GM21786 (cell line): ENCODE measurements around the gene MNT.
A peak's percentile ranks its signal among the peaks of the same experiment; 100 is the strongest.

Experiments
- ATAC-seq: cut with Tn5 transposase; IDR thresholded peaks from one replicate; pipeline ENCODE4 v1.9.1; 2021; ENCODE audit not compliant: unreplicated experiment

The MNT gene

GRCh38 chr17:2416010-2416734 lies 15.3 kb upstream of the MNT start:
- ATAC-seq: no peak

DNA sequence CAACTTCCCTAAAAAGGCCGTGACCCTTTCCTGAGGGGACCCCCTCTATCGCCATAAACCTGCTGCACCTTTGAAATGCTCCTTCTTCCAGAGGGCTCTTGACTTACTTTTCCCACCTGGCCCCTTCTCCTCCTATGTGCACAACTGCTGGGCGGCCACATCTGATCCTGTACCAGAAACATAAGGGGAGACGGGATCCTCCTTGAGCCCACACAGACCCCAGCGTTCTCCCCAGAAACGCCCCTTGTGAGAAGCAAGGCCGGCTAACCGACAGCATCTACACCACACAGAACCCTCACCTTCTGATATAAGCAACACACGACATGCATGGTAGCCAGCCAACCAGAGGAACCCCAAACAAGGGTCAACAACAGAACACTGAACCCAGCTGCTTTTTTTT lies 14.2 kb upstream of the MNT start:
- ATAC-seq: no peak

DNA sequence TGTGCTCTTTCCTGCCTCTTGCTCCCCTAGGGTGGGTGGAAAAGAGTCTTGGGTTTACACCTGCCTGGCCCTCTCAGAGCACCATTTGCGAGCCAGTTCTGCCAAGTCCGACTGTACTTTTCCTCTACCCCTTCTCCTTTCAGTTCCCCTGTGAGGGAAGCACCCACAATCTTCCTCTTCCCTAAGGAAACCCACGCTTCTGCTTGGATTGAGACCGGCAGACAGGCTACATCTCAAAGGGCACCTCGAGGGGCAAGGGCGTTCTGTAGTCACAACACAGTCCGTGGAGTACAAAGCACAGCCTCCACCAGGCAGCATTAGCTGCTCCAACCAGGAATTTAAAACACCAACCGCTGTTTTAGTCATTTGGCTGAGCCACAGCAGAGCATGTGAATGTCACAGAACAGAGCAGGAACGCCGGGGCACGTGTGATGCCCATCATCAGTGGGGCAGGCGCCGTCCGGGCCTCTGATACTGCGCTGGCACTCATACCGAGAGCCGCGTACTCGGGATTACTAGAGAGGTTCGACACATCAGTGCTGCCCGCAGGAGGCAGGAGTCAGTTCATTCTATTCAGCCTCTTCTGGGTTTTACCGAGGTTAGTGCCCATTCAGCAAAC lies 13.7 kb upstream of the MNT start:
- ATAC-seq: no peak

DNA sequence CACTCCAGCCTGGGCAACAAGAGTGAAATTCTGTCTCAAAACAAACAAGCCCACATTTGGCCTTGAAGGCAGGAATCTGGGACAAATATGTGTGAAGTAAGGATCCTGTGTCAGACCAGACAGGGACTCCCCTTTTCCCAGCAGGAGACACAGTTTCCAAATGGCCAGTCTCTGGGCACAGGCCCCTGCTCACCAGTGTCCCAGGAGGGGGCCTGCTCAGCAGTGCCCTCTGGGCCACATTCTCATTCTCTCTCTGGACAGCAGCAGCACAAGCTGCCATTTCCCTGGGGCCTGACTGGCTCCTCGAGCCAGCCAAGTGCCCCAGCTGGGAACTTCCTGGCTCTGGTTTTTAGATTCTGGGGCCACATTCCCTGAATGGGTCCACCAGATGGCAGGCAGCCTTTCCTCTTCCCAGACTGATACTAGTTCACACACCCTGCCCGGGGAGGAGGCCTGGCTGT lies 11.7 kb upstream of the MNT start:
- ATAC-seq: no peak

- ATAC-seq: no peak
Observed at GRCh38 chr17:2410951-2411350, 10.1 kb upstream of the MNT start.

GRCh38 chr17:2406903-2407790 lies 6.3 kb upstream of the MNT start:
- no peak for ATAC-seq

GRCh38 chr17:2406271-2406902 lies 5.5 kb upstream of the MNT start:
- ATAC-seq: no peak

DNA sequence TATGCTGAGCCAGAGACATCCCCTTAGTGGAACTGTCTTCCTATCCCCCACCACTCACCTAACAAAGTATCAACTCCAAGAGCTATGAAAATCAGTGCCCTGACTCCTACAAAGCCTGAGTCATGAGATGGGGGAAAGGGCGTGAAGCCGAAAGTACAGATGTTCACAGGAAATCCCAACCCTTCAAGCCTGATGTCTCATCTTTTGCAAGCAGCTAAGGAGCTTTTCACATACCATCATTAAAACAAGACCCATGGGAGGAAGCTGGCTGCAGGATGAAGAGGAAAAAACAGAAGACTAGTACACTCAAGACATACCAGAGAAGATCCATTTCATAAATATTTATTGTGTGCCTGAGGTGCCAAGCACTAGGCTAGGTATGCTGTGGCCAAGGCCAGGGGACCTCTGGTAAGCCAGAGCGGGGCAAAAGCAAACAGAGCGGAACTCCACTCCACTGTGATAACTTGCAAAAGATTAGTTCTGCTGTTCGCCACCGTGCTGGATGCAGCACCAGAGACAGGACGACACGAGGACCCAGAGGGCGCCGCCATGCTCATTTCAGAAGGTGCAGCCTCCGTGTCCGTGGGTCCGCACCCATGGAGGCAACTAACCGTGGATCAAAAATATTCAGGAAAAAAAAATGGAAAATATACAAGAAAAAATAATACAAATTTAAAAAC lies 4.5 kb upstream of the MNT start:
- no peak for ATAC-seq

GRCh38 chr17:2403044-2403443 lies 2.2 kb upstream of the MNT start:
- no peak for ATAC-seq

DNA sequence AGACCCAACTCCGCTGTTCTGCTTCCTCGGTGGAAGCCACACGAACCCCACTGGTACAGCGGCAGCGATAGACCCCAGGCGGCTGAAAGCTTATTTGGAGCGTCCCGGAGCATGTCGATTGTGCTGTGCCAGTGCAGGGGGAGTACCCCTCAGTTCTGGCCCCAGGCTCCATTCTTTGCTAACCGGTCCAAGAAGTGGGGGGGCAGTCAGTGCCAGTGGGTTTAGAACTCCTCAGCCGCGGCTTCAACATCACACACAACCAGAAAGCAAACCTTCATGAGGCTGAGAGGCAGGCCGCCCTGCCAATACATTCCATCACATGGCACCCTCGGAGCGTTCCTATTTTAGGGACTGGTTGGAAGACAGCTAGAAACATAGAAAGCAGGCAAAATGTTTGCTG lies 1.7 kb upstream of the MNT start:
- no peak for ATAC-seq

DNA sequence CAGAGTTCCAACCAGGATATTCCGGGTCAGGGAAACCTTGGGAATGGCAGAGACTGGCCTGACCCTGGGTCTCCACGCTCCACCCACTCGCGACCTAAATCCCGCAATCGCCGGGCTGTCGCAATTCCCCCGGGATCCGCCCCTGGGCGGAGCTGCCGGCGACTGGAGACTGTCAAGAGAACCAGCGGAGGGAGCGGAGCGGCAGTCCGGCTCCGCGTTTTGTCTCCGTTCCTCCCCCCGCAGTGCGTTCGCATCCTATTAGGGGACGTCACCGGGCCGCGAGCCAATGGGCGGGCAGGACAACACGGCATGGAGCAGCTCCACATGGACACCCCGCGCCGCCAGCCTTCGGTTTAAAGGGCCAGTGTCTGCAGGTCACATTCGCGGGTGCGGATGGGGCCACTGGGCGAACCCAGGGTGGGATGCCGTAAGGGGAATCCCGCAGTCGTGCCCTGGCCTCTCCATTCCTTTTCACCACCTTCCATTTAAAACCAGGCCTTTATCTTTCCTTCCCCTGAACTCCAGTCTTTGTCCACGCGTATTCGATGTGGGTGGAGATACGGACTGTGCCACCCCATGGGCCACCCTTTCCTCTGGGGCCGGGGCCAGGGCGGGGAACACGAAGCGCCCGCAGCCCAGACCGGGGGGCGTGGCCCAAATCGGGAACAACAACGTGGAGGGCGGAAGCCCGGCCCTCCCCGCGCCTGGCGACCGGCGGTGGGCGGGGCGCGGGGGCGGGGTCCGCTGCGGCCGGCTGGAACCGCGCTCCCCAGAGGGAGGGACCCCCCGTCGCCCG lies 764 bp upstream of the MNT start:
- ATAC-seq: peak; percentile 49

DNA sequence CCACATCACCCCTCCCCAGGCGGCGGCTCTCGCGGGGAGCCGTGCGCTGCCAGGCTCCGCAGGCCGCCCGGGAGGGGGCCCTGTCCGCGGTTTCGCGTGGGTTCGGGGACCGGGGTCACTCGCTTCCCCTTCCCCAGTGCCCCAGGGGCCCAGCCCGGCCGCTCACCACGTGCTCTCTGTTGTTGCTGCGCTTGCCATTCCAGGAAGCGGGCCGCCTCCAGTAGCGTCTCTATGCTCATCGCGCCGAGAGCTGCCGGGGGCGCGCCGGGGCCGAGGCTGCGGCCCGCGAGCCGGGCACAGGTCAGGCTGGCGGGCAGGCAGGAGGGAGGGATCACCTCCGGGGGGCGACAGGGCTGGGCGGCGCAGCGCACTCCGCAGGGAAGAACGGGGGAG lies 390 bp downstream of the MNT start:
- no peak for ATAC-seq

GRCh38 chr17:2399572-2400473 lies 1.0 kb downstream of the MNT start:
- ATAC-seq: peak; percentile 30

- ATAC-seq: no peak
Observed at GRCh38 chr17:2398655-2399571, 1.9 kb downstream of the MNT start.

GRCh38 chr17:2398182-2398581 lies 2.7 kb downstream of the MNT start:
- ATAC-seq: no peak

- ATAC-seq: no peak
Observed at GRCh38 chr17:2397247-2398171, 3.4 kb downstream of the MNT start.
